ENCODE data around the gene ATAD5. TPM values are rescaled to one million over a fixed set of nuclear protein-coding genes. Genes with fewer than 3 reads are reported as not detected.

ATAD5 gene
- total RNA-seq, 1 donor from 2014 or later, result under 0.01 TPM

DNA sequence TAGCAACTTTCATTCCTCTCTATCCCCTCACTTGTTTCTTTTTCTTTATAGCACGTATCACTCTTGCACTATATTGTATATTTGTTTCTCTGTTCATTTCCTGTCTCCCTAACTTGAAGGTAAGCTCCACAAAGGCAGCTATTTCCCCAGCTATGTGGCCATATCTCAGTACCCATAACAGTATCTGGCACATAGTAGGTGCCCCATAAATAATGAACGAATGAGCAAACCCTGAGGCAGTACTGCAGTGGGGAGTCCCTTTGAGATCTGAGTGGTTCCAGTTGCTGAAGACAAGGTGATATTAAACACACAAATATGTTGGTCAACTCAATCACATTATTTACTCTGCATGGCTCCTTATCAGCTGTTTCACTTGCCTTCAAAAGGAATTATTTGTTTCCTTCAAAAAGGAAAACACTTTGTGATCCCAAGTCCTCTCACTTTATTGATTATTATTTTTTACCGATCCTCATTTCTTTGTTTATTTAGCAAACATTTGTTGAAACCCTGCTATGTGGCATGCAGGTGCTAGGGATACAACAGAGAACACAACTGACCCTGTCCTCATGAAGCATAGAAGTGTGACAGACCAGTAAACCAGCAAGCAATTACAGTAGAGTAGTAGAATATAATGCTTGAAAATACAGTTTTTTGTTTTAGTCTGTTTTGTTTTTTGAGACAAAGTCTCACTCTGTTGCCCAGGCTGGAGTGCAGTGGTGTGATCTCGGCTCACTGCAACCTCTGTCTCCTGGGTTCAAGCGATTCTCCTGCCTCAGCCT, 84.3 kb downstream of the ATAD5 start:
- intact Hi-C loops (cut with DNase I), result no loop called here
- H3K36me3 ChIP-seq, result no peaks in the 10 kb centered on the region
- no peaks in the 10 kb centered on the region for H3K4me1 ChIP-seq
- no peak overlapping the region for H3K27ac ChIP-seq
- H3K9me3 ChIP-seq, result no peaks in the 10 kb centered on the region
- peaks cover 2% of the 10 kb centered on the region for H3K27me3 ChIP-seq
- H3K4me3 ChIP-seq, result no peak overlapping the region
- TF ChIP-seq, protein P1, sequence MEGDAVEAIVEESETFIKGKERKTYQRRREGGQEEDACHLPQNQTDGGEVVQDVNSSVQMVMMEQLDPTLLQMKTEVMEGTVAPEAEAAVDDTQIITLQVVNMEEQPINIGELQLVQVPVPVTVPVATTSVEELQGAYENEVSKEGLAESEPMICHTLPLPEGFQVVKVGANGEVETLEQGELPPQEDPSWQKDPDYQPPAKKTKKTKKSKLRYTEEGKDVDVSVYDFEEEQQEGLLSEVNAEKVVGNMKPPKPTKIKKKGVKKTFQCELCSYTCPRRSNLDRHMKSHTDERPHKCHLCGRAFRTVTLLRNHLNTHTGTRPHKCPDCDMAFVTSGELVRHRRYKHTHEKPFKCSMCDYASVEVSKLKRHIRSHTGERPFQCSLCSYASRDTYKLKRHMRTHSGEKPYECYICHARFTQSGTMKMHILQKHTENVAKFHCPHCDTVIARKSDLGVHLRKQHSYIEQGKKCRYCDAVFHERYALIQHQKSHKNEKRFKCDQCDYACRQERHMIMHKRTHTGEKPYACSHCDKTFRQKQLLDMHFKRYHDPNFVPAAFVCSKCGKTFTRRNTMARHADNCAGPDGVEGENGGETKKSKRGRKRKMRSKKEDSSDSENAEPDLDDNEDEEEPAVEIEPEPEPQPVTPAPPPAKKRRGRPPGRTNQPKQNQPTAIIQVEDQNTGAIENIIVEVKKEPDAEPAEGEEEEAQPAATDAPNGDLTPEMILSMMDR (IDR thresholded peaks at IDR 0.05), result no peak
- no peak for DNase-seq (ENCODE audit: low spot score in 2 of 2)

DNA sequence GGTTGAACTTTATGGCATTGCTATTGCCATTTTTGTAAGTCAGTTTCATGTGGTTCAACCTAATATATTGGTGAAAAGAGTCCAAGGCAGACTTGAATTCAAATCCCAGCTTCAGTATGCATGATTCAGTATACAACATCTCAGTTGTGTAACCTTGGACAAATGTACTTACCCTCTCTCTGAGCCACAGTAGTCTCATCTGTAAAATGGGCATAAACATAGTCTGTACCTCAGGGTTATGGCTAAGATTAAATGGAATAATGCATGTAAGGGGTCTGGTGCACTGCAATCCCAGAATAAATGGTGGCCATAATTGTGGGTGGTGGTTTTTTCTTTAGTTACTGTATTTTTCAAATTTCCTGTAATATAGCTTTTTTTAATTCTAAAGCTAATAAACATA, 85.3 kb downstream of the ATAD5 start:
- TF ChIP-seq, protein P1 (IDR thresholded peaks at IDR 0.05), result no peak
- H3K36me3 ChIP-seq, result no peaks in the 10 kb centered on the region
- intact Hi-C loops (cut with DNase I), result no loop called here
- no peaks in the 10 kb centered on the region for H3K9me3 ChIP-seq
- H3K4me3 ChIP-seq, result no peak overlapping the region
- no peak overlapping the region for H3K27ac ChIP-seq
- no peak for DNase-seq (ENCODE audit: low spot score in 2 of 2)
- peaks cover 8% of the 10 kb centered on the region for H3K27me3 ChIP-seq
- H3K4me1 ChIP-seq, result no peaks in the 10 kb centered on the region

DNA sequence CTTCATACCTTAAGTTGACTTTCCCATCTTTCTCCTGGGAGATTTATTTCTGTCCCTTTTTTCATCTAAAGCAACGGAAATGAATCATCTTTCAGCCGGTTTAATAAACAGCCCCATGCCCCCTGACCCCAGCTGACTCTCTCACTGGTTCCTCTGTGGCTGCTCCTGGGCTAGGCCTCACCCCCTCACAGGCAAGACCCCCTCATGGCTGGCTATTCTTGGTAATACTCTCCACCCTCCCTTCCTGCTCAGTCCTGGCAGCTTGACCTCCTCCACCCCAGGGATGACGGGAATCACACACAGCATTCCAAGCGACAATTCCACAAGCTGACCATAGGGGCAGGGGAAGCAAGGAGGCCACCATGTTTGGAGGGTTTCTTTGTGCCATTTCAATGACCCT, 88.5 kb downstream of the ATAD5 start:
- peaks cover 8% of the 10 kb centered on the region for H3K27me3 ChIP-seq
- intact Hi-C loops (cut with DNase I), result no loop called here
- no peak overlapping the region for H3K27ac ChIP-seq
- H3K9me3 ChIP-seq, result no peaks in the 10 kb centered on the region
- peaks cover 0 to 3% of the 10 kb centered on the region in 2 donors for H3K4me1 ChIP-seq
- no peak overlapping the region for H3K4me3 ChIP-seq
- TF ChIP-seq, protein P1 (IDR thresholded peaks at IDR 0.05), result no peak
- H3K36me3 ChIP-seq, result no peaks in the 10 kb centered on the region
- no peak for DNase-seq (ENCODE audit: low spot score in 2 of 2)

DNA sequence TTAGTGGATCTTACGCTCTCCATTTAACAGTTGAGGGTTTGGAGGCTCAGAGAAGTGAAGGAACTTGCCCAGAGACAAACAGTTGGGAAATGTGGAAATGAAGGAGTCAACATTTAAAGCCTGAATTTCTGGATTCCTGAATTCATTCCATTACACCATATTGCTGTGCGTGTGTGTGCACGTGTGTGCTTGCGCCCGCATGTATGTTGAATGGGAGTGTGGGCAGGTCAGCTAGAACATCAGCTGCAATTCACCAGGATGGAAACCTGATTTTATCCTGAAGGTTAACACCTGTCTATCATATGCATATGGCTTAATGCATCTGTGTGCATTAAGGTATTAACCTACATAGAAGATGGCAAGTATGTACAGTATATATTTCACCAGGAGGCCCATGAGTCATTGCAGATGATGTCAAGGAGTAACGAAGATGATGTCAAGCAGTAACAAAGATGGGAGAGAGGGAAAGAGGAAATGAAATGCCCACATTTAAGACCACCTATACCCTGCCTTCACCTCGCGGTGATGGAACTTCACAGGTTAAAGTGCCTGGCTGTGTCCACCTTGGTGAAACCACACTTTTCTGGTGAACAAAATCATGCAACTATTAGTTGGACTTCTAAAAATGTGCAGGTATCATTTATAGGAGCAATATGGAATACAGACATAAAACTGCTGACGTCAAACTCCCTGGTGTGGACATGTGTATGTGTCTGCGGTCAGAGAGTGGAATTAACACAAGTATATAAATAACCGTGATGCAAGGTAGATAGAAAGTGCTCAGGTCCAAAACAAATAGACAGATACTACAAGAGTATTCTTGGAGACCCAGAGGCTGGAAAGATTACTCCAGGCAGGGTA, 89.1 kb downstream of the ATAD5 start:
- peaks cover 8% of the 10 kb centered on the region for H3K27me3 ChIP-seq
- no peaks in the 10 kb centered on the region for H3K9me3 ChIP-seq
- intact Hi-C loops (cut with DNase I), result no loop called here
- DNase-seq (ENCODE audit: low spot score in 2 of 2), result no peak
- H3K27ac ChIP-seq, result no peak overlapping the region
- peaks cover 0 to 3% of the 10 kb centered on the region in 2 donors for H3K4me1 ChIP-seq
- TF ChIP-seq, protein P1 (IDR thresholded peaks at IDR 0.05), result no peak
- no peaks in the 10 kb centered on the region for H3K36me3 ChIP-seq
- H3K4me3 ChIP-seq, result peak overlapping the region; percentile 54 to 63

DNA sequence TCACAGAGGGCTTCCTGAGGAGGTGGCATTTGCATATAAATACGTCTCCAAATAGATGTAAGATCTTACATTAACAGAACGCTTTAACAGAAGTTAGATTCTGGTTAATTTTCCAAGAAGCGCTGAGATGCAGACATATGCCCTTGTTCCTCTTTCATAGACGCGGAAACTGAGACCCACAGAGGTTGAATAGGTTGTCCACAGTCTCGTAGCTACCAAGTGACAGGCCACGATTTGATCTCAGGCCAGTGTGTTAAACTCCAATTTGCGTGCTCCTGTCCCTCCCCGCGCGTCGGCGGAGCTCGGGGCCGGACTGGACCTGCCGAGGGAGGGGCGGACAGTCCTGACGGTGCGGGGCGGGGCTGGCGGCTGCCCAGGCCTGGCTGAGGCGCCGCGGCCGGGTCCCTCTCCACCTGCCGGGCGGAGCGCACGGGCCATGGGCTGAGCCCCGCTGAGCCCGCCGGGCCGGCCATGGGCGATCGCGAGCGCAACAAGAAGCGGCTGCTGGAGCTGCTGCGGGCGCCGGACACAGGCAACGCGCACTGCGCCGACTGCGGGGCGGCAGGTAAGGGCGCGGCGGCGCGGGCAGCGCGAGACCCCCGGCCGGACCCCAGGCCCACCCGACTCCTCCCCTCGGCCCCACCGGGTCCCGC, 89.9 kb downstream of the ATAD5 start, which contains the start of gene ADAP2:
TSS of gene ADAP2 (plus strand) at position 402 of the 653 bp plus-strand sequence. CDS start at position 472, 70 bp downstream.
- peak within 1 kb of the TSS; percentile 54 to 63 for H3K4me3 ChIP-seq
- no peaks in the 10 kb centered on the region for H3K36me3 ChIP-seq
- peaks cover 8% of the 10 kb centered on the region for H3K27me3 ChIP-seq
- H3K9me3 ChIP-seq, result no peaks in the 10 kb centered on the region
- TF ChIP-seq, protein P1 (IDR thresholded peaks at IDR 0.05), result no peak
- intact Hi-C loops (cut with DNase I), result no loop called here
- no peak within 1 kb of the TSS for H3K27ac ChIP-seq
- peaks cover 0 to 3% of the 10 kb centered on the region in 2 donors for H3K4me1 ChIP-seq
- peak in 1 of 2 donors; percentile 72 for DNase-seq (ENCODE audit: low spot score in 2 of 2)

All from ascending aorta (tissue), 2 donors.